CD14-positive monocyte (primary cell): ENCODE data around the gene PDAP1. TPM values are rescaled to one million over a fixed set of nuclear protein-coding genes. Genes with fewer than 3 reads are reported as not detected.

Experiments used
- DNase-seq, 3 donors: peaks; one replicate each; pipeline ENCODE4 v3.0.0-alpha.2; 2011 to 2022
- H2AFZ ChIP-seq: 2 replicates; pipeline ENCODE4 v1.6.0; 2012; ENCODE audit warnings: mild to moderate bottlenecking, low read depth, low read length, inconsistent platforms; ENCODE audit not compliant: insufficient read depth, poor library complexity, severe bottlenecking
- H3K27ac ChIP-seq, 2 donors: 1 replicate in 1 of 2; 2 replicates in 1 of 2; pipeline ENCODE4 v1.5.1; 2012 to 2013; ENCODE audit warnings: low read length in 2 of 2, control low read depth in 1 of 2, inconsistent platforms in 1 of 2, low read depth in 1 of 2, mild to moderate bottlenecking in 1 of 2
- H3K27me3 ChIP-seq, 2 donors: one replicate each; pipeline versions ENCODE4 v1.6.0 to v1.6.1; 2011 to 2013; ENCODE audit warnings: low read length in 2 of 2; ENCODE audit not compliant: control insufficient read depth in 2 of 2, insufficient read depth in 2 of 2
- H3K36me3 ChIP-seq, 2 donors: replicated peaks in 1 of 2; 1 replicate in 1 of 2; 2 replicates in 1 of 2; pipeline versions ENCODE4 v1.5.1 to v1.6.1; 2012 to 2013; ENCODE audit warnings: low read length in 2 of 2, control low read depth in 1 of 2, inconsistent platforms in 1 of 2, mild to moderate bottlenecking in 1 of 2; ENCODE audit not compliant: insufficient read depth in 2 of 2, control insufficient read depth in 1 of 2
- H3K4me1 ChIP-seq, 2 donors: 1 replicate in 1 of 2; 2 replicates in 1 of 2; pipeline versions ENCODE4 v1.5.1 to v1.6.1; 2012 to 2013; ENCODE audit warnings: low read length in 2 of 2, control low read depth in 1 of 2, inconsistent platforms in 1 of 2, mild to moderate bottlenecking in 1 of 2, moderate library complexity in 1 of 2; ENCODE audit not compliant: insufficient read depth in 2 of 2, control insufficient read depth in 1 of 2
- H3K4me2 ChIP-seq: replicated peaks from 2 replicates; pipeline ENCODE3; 2012; ENCODE audit warnings: low read length, moderate library complexity, mild to moderate bottlenecking; ENCODE audit not compliant: poor library complexity, severe bottlenecking; ENCODE audit errors: extremely low read depth
- H3K4me3 ChIP-seq, 3 experiments: fragments of 200-600 bp in 1 of 3; sonication (generic) in 1 of 3; replicated peaks in 1 of 3; 1 replicate in 2 of 3; 2 replicates in 1 of 3; pipeline ENCODE4 v1.5.1; 2011 to 2013; ENCODE audit warnings: low read length in 3 of 3, mild to moderate bottlenecking in 3 of 3, control low read depth in 2 of 3, low read depth in 2 of 3, inconsistent platforms in 1 of 3, moderate library complexity in 1 of 3
- H3K79me2 ChIP-seq: 2 replicates; pipeline ENCODE4 v1.6.0; 2012; ENCODE audit warnings: mild to moderate bottlenecking, control low read depth, inconsistent platforms, low read length, moderate library complexity; ENCODE audit not compliant: insufficient read depth
- H3K9ac ChIP-seq: 2 replicates; pipeline ENCODE4 v1.6.0; 2017; ENCODE audit warnings: low read length, mild to moderate bottlenecking; ENCODE audit not compliant: insufficient read depth, poor library complexity, severe bottlenecking
- H3K9me3 ChIP-seq, 2 donors: replicated peaks in 1 of 2; 1 replicate in 1 of 2; 2 replicates in 1 of 2; pipeline versions ENCODE4 v1.5.1 to v1.6.1; 2012 to 2013; ENCODE audit warnings: low read length in 2 of 2, control low read depth in 1 of 2; ENCODE audit not compliant: control insufficient read depth in 1 of 2, insufficient read depth in 1 of 2
- H4K20me1 ChIP-seq: 2 replicates; pipeline ENCODE4 v1.6.0; 2012; ENCODE audit warnings: mild to moderate bottlenecking, low read length, control low read depth, moderate library complexity; ENCODE audit not compliant: insufficient read depth
- H3K27ac Mint-ChIP-seq, 7 donors: one replicate each; pipeline ENCODE4 v1.8.0; 2020; ENCODE audit warnings: mild to moderate bottlenecking in 7 of 7, mixed read lengths in 7 of 7, moderate library complexity in 6 of 7, inconsistent platforms in 2 of 7
- H3K27me3 Mint-ChIP-seq, 3 donors: one replicate each; pipeline ENCODE4 v1.8.0; 2021 to 2022; ENCODE audit warnings: low read depth in 3 of 3, mild to moderate bottlenecking in 3 of 3, mixed read lengths in 3 of 3, moderate library complexity in 3 of 3, inconsistent platforms in 1 of 3
- H3K36me3 Mint-ChIP-seq, 2 donors: one replicate each; pipeline ENCODE4 v1.8.0; 2020; ENCODE audit warnings: mixed read lengths in 2 of 2, inconsistent platforms in 1 of 2, mild to moderate bottlenecking in 1 of 2
- H3K4me1 Mint-ChIP-seq: one replicate; pipeline ENCODE4 v1.8.0; 2020; ENCODE audit warnings: mild to moderate bottlenecking, mixed read lengths
- H3K4me3 Mint-ChIP-seq, 2 donors: one replicate each; pipeline ENCODE4 v1.8.0; 2020; ENCODE audit warnings: mild to moderate bottlenecking in 2 of 2, mixed read lengths in 2 of 2, moderate library complexity in 1 of 2
- H3K9me3 Mint-ChIP-seq, 7 donors: one replicate each; pipeline ENCODE4 v1.8.0; 2020 to 2022; ENCODE audit warnings: mixed read lengths in 7 of 7, mild to moderate bottlenecking in 6 of 7, moderate library complexity in 6 of 7, inconsistent platforms in 2 of 7
- CTCF ChIP-seq: fragments of 200-600 bp; IDR thresholded peaks from one replicate; pipeline ENCODE4 v1.8.0; 2022; ENCODE audit warnings: antibody characterized with exemption, mild to moderate bottlenecking
- WGBS: methylation state at CpG from one replicate; pipeline ENCODE4 v1.1.5; 2013; ENCODE audit warnings: missing lambda C conversion rate; ENCODE audit not compliant: insufficient coverage; 5-methylcytosine and 5-hydroxymethylcytosine counted together
- intact Hi-C, 2 donors: fragments of 100-400 bp; cut with micrococcal nuclease; formaldehyde crosslinking; loops; one replicate each; pipeline versions ENCODE4 v1.15.0 to v1.15.1; 2023
- polyA plus RNA-seq, 3 donors: library from polyadenylated mRNA; depleted of rRNA in 1 of 3; unstranded in 2 of 3; stranded (reverse) in 1 of 3; fragments of 300-500 nt in 2 of 3; fragments of >200 nt in 1 of 3; fragmentation: Illumina TruSeq in 2 of 3; gene quantifications; 1 replicate in 2 of 3; 2 replicates in 1 of 3; pipeline ENCODE4 v1.2.3, GENCODE V29; 2012 to 2021

Gene PDAP1
- polyA plus RNA-seq, 3 donors = 9.8 to 43.3 (median 16.2) TPM

GRCh38 chr7:99379043-99379577 is 29.3 kb downstream of the PDAP1 start:
- peaks cover 0 to 1% (median 0%) of the 10 kb centered on the region in 7 donors for H3K9me3 Mint-ChIP-seq
- H4K20me1 ChIP-seq = peaks cover 76% of the 10 kb centered on the region

More at GRCh38 chr7:99379043-99379577, 29.3 kb downstream of the PDAP1 start:
- H3K36me3 ChIP-seq = peaks cover 34 to 39% of the 10 kb centered on the region in 2 donors
- H3K4me1 ChIP-seq = peaks cover 78 to 84% of the 10 kb centered on the region in 2 donors
- no peak overlapping the region for H2AFZ ChIP-seq
- Mint-ChIP-seq H3K27ac (peak overlapping the region; percentile 97 to 100 (median 99)), H3K4me1 (peaks cover 66% of the 10 kb centered on the region), H3K27me3 (peaks cover 0 to 2% (median 0%) of the 10 kb centered on the region in 3 donors), H3K4me3 (peak overlapping the region; percentile 88 to 96), H3K36me3 (peaks cover 26 to 55% of the 10 kb centered on the region in 2 donors)
- peak overlapping the region; percentile 81 for H3K4me2 ChIP-seq
- no peaks in the 10 kb centered on the region for H3K27me3 ChIP-seq
- peaks cover 94% of the 10 kb centered on the region for H3K79me2 ChIP-seq
- TF ChIP-seq CTCF = no peak
- intact Hi-C loops = loop anchor here in 1 of 2 donors (5.0 kb wide), 1 partner anchor 47 kb away; no protein-coding TSS in a partner anchor
- H3K4me3 ChIP-seq = peak overlapping the region; percentile 47 to 95 (median 66)
- DNase-seq = peak; percentile 89 to 97 (median 96)
- H3K9ac ChIP-seq = peak overlapping the region; percentile 74
- H3K27ac ChIP-seq = peak overlapping the region; percentile 94
- no peaks in the 10 kb centered on the region for H3K9me3 ChIP-seq
- WGBS = 0% methylated on average over 6 of the region's 7 CpGs
